Activated naive CD4-positive, alpha-beta T cell treated with anti-CD3 and anti-CD28 coated beads, Interleukin-2, amount 10 ng/mL, durations not matched to agents 7 days and 5 days (primary cell): ENCODE results near the gene AFF3.
"Not testable (repeated sequence)": the region's sequence is repeated elsewhere in the genome, so short reads cannot be mapped to it uniquely, and the experiment has no call there.

Experiments used
- CTCF ChIA-PET: fragments of 350-600 bp; sonication (Branson Sonifier 250); formaldehyde crosslinking; loops from one replicate; lab custom pipeline; 2021; ENCODE audit warnings: antibody characterized with exemption; lab: Charles Lee
- DNase-seq: peaks from one replicate; pipeline ENCODE4 v3.0.0-alpha.2; 2020
- H3K27ac Mint-ChIP-seq: one replicate; pipeline ENCODE4 v1.8.0; 2021; ENCODE audit warnings: mild to moderate bottlenecking, moderate library complexity, mixed read lengths
- H3K27me3 Mint-ChIP-seq: one replicate; pipeline ENCODE4 v1.8.0; 2021; ENCODE audit warnings: mild to moderate bottlenecking, mixed read lengths
- H3K36me3 Mint-ChIP-seq: one replicate; pipeline ENCODE4 v1.8.0; 2021; ENCODE audit warnings: mixed read lengths
- H3K4me1 Mint-ChIP-seq: one replicate; pipeline ENCODE4 v1.8.0; 2021; ENCODE audit warnings: mixed read lengths
- H3K4me3 Mint-ChIP-seq: one replicate; pipeline ENCODE4 v1.8.0; 2021; ENCODE audit warnings: mild to moderate bottlenecking, moderate library complexity, mixed read lengths
- H3K9me3 Mint-ChIP-seq: one replicate; pipeline ENCODE4 v1.8.0; 2021; ENCODE audit warnings: mixed read lengths

AFF3 gene

DNA sequence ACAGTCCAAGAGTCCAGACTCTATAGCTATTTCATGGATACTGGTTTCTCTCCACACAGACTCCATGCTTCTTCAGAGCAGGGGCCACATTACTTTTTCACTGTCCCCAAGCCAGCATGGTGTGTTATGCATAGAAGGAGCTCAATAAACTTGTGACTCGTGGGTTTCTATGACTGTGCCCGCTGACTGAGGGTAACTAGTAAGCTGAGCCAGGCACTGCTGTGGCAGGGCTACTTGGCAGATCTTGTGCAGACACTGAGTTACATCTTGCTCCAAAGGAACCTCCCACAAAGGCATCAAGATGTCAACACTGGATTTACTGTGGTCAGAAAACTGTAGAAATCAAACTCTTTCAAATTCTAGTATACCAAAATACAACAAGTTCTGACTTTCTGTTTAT is 56.6 kb downstream of the AFF3 start:
- H3K4me3 Mint-ChIP-seq, H3K9me3 Mint-ChIP-seq, CTCF ChIA-PET, H3K27me3 Mint-ChIP-seq, H3K36me3 Mint-ChIP-seq, H3K27ac Mint-ChIP-seq, H3K4me1 Mint-ChIP-seq, DNase-seq: not testable (repeated sequence)

DNA sequence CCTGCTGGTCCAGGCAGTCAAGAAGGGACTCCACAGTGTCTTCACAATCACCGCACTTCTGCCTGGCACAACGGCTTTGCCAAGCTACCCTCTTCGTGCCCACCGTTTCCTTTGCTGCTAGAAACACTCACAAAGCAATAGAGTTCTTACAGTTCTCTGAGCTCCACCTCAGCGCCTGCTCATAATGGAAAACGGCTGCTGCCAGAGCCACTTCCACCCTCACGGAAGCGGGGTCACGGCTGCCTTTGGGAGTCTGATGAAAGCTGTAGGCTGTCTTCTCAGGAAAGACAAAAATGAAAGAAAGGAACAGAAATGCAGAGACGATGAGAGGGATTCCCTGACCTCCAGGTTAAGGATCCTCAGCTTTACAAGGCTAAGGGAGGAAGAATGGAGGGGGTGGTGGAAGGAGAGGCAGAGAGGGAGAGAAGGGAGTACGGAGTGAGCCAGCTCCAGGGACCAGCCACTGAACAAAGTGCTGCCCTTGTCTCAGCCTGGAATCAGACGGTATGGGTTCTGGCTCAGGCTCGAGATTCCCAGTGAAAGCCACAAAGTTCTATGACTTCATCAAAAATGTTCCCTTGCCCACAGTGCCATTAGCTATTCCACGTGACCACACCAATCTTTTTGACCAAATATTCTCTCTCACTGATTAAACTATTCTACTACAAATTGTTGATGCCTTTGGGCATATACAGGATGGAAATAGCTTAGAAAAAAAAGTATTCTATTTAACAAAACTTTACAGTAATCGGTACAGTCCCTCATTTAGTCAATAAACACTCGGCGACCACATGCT is 58.8 kb downstream of the AFF3 start:
- H3K27ac Mint-ChIP-seq, CTCF ChIA-PET, H3K9me3 Mint-ChIP-seq, H3K4me1 Mint-ChIP-seq, DNase-seq, H3K4me3 Mint-ChIP-seq, H3K27me3 Mint-ChIP-seq, H3K36me3 Mint-ChIP-seq: not testable (repeated sequence)

DNA sequence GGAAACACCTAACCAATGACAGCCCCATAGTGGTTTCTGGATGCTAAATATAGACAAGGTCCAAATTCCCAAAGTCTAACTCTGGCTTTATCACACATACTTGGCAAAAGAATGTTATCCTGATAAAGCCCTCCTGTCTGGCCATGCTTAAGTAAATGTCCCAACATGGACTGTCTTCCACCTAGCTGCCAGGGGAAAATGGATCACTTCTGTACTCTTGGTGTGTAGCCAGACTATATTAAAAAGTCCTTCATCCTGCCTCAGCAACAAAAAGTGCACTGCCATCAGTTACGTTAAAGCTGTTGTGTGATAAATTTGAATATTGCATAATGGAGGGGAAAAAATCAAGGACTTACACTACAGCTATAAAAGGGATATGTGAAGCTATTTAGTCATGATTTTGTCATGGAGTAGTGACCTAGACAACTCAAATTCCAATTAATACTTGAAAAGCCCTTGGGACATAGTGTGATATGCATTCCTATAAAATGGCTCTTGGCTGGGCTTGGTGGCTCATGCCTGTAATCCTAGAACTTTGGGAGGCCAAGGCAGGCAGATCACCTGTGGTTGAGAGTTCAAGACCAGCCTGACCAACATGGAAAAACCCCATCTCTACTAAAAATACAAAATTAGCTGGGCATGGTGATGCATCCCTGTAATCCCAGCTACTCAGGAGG is 60.0 kb downstream of the AFF3 start:
- H3K4me1 Mint-ChIP-seq, H3K9me3 Mint-ChIP-seq, H3K27ac Mint-ChIP-seq, CTCF ChIA-PET, H3K4me3 Mint-ChIP-seq, DNase-seq, H3K27me3 Mint-ChIP-seq, H3K36me3 Mint-ChIP-seq: not testable (repeated sequence)

DNA sequence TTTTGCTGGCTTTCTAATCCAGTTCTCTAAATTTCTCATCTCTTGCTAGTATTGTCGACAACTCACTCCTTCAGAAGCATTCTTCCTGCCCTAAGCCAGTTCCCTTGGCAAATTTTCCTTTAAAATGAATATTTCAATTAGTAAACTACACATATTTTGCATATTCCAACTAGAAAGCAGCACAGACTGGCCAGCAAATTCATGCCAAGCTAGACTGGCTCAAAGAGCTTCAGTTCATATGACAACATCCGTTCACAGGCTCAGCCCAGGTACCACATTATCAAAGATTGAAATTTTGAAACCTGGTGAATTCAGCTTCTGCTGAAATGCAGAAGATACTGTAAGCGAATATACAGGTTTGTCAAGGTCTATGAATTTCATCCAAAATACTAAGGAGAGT is 64.5 kb downstream of the AFF3 start:
- no peak for DNase-seq
- Mint-ChIP-seq H3K36me3 (no peaks in the 10 kb centered on the region), H3K27ac (no peak overlapping the region), H3K9me3 (no peaks in the 10 kb centered on the region), H3K4me1 (no peaks in the 10 kb centered on the region), H3K27me3 (no peaks in the 10 kb centered on the region), H3K4me3 (no peak overlapping the region)
- CTCF ChIA-PET = no interaction called here

DNA sequence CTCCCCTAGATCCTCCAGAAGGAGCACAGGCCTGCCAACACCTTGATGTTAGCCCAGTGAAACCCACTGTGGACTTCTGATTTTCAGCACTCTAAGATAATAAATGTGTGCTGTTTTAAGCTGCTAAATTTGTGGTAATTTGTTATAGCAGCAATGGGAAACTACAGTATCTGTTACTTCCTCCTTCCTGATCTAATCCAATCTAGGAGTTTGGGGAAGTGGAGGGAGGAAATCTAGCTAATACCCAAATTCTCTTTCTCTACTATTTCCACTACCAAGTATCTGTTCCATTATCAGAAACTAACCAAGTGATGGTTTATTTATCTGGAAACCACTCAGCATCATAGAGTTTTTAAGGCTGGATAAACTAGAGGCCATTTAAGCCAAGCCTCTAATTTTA is 64.9 kb downstream of the AFF3 start:
- Mint-ChIP-seq H3K4me3 (no peak overlapping the region), H3K9me3 (no peaks in the 10 kb centered on the region), H3K27me3 (no peaks in the 10 kb centered on the region), H3K27ac (no peak overlapping the region), H3K4me1 (no peaks in the 10 kb centered on the region), H3K36me3 (no peaks in the 10 kb centered on the region)
- no peak for DNase-seq
- CTCF ChIA-PET = no interaction called here

DNA sequence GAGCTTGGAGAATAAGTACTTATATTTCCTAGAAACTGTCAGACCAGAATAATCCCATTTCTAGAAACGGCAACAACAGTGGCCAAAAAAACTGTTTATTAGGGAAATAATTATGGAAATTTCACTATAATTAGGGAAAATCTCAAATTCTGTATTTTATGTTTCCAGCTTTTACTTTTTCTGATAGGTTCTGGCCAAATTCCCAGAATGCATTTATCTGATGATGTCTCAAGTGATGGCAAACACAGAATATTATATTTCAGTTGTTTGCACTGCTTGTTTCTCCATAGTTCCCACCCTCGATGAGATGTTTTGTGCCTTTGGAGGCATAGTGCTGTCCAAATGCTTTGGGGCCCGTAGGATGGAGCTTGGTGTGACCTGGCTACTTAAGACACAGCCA is 66.9 kb downstream of the AFF3 start:
- H3K4me1 Mint-ChIP-seq = peaks cover 11% of the 10 kb centered on the region
- no peak overlapping the region for H3K27ac Mint-ChIP-seq
- H3K4me3 Mint-ChIP-seq = no peak overlapping the region
- no peaks in the 10 kb centered on the region for H3K27me3 Mint-ChIP-seq
- H3K9me3 Mint-ChIP-seq = no peaks in the 10 kb centered on the region
- no peak for DNase-seq
- CTCF ChIA-PET = no interaction called here
- no peaks in the 10 kb centered on the region for H3K36me3 Mint-ChIP-seq

DNA sequence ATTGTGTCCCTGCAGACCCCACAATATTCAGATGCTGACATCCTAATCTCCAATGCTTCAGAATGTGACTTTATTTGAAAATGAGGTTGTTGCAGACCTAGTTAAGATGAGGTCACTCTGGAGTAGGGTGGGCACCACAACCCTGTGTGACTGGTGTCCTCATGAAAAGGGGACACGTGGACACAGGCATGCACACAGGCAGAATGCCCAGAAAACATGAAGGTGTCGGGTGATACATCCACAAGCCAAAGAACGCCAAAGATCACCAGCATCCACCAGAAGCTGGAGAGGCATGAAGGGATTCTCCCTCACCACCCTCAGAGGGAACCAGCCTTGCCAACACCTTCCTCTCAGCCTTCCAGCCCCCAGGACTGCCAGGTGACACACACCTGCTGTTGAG is 69.3 kb downstream of the AFF3 start:
- no peaks in the 10 kb centered on the region for H3K36me3 Mint-ChIP-seq
- peaks cover 12% of the 10 kb centered on the region for H3K4me1 Mint-ChIP-seq
- H3K4me3 Mint-ChIP-seq = no peak overlapping the region
- CTCF ChIA-PET = no interaction called here
- no peaks in the 10 kb centered on the region for H3K27me3 Mint-ChIP-seq
- H3K9me3 Mint-ChIP-seq = no peaks in the 10 kb centered on the region
- no peak for DNase-seq
- no peak overlapping the region for H3K27ac Mint-ChIP-seq

DNA sequence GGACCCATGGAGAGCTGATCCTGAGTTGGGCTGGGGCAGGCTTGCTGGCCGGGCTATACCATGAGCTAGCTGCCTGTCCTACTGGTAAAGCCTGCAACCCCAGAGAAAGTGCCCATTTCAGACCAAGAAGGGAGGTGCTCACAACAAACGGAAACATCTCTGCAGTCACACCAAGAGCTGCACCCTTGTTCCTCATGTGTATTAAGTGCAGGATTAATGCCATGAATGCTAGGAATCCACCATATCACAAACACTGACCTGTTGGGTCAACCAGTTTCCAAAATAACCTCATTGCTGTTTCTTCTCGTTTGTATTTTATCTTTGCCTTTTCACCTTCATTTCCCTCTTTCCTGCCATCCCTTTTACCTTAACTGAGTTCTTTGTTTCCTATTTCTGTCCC is 69.9 kb downstream of the AFF3 start:
- H3K27me3 Mint-ChIP-seq = no peaks in the 10 kb centered on the region
- peaks cover 12% of the 10 kb centered on the region for H3K4me1 Mint-ChIP-seq
- H3K4me3 Mint-ChIP-seq = no peak overlapping the region
- CTCF ChIA-PET = no interaction called here
- no peaks in the 10 kb centered on the region for H3K36me3 Mint-ChIP-seq
- DNase-seq = no peak
- H3K27ac Mint-ChIP-seq = no peak overlapping the region
- no peaks in the 10 kb centered on the region for H3K9me3 Mint-ChIP-seq

DNA sequence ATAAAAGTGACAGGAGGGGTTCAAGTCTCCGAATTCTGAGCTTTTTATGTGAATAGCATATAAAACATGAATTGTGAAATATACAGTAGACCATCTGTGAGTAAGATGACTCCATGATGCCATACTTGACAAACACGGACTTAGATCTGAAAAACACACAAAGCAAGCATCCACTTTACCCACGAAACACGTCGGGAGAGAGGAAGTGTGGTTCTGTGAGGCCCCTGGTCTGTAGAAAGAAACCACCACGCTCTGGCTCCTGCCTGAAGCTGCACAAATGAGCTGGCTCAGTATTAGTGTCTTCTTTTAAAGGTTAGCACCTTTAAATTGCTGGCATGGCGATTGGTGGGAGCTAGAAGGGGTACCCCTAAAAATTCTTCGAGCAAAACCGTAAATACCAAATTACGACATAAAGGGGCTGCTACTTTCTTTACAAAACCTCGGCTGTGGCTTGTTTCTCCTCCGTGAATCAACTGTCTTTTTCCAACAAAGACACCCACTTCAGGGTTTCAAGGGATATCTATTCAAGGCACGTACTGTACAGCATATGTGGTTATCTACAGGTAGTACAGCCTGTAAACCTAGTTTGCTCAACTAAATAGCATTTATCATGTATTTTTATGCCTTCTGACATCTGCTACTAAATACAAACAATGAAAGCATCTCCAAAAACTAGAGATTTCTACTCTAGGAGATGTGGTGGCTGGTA is 70.9 kb downstream of the AFF3 start:
- CTCF ChIA-PET = no interaction called here
- Mint-ChIP-seq H3K4me1 (peaks cover 12% of the 10 kb centered on the region), H3K27ac (no peak overlapping the region), H3K4me3 (no peak overlapping the region), H3K9me3 (no peaks in the 10 kb centered on the region), H3K27me3 (no peaks in the 10 kb centered on the region), H3K36me3 (no peaks in the 10 kb centered on the region)
- DNase-seq = no peak

DNA sequence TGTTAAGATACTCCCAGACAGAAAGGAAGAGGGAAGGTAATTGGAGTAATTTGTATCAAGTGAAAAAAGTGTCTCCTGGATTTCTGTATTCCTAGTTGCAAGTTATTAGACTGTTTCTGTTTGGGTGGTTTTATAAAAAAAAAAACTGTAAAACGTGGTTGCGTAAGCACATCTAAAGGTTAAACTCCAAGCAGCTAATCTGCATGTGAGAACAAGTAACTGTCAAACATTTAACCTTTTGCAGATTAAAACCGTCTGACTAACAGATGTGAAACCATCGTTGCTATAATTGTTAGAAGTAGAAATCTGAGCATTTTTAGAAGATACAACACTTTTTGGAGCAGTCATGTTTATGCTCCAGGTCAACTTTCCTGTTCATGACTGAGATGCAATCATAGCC is 72.3 kb downstream of the AFF3 start:
- CTCF ChIA-PET = no interaction called here
- H3K36me3 Mint-ChIP-seq = no peaks in the 10 kb centered on the region
- no peaks in the 10 kb centered on the region for H3K9me3 Mint-ChIP-seq
- H3K4me3 Mint-ChIP-seq = no peak overlapping the region
- no peak for DNase-seq
- peaks cover 12% of the 10 kb centered on the region for H3K4me1 Mint-ChIP-seq
- H3K27me3 Mint-ChIP-seq = no peaks in the 10 kb centered on the region
- no peak overlapping the region for H3K27ac Mint-ChIP-seq

DNA sequence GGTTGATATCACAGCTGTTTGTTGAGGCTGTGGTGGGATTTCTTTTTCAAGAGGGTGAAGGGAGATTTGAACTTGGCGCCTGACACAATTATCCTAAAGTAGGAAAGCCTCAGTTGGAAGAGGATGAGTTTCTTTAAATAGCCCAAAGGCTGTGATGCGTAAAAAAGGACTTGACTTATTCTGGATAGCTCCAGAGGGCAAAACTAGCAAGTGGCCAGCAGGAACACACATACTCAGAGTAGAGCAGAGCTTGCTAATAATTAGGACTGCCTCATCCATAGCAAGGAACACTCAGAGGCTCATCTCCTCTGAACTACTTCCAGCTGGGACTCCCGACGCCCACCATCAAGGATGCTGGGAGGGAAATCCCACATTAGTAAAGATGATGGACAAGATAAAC is 74.0 kb downstream of the AFF3 start:
- H3K27me3 Mint-ChIP-seq = peaks cover 6% of the 10 kb centered on the region
- no peak overlapping the region for H3K4me3 Mint-ChIP-seq
- CTCF ChIA-PET = no interaction called here
- H3K4me1 Mint-ChIP-seq = peaks cover 12% of the 10 kb centered on the region
- peaks cover 2% of the 10 kb centered on the region for H3K9me3 Mint-ChIP-seq
- H3K36me3 Mint-ChIP-seq = no peaks in the 10 kb centered on the region
- no peak for DNase-seq
- no peak overlapping the region for H3K27ac Mint-ChIP-seq

DNA sequence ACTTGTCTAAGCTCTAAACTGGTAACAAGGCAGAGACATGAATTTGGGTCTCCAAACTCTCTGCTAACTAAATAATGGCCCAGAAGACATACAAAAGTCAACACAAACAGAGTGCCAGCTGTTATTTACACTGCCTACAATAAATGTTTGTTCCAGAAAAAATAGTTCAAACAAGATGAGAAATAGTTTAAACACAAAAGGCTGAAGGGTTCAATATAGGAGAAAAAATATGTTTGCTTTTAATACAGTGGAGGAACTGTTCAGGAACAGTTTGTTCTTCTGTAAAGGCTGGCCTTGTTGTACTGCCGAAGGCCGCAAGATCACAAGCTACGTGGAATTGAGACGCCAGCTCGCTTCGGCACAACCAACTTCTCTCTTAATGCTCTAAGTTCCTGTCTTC is 74.6 kb downstream of the AFF3 start:
- Mint-ChIP-seq H3K9me3 (peaks cover 3% of the 10 kb centered on the region), H3K27me3 (peaks cover 6% of the 10 kb centered on the region), H3K4me1 (peaks cover 12% of the 10 kb centered on the region), H3K27ac (no peak overlapping the region), H3K36me3 (no peaks in the 10 kb centered on the region), H3K4me3 (no peak overlapping the region)
- DNase-seq = no peak
- CTCF ChIA-PET = no interaction called here

DNA sequence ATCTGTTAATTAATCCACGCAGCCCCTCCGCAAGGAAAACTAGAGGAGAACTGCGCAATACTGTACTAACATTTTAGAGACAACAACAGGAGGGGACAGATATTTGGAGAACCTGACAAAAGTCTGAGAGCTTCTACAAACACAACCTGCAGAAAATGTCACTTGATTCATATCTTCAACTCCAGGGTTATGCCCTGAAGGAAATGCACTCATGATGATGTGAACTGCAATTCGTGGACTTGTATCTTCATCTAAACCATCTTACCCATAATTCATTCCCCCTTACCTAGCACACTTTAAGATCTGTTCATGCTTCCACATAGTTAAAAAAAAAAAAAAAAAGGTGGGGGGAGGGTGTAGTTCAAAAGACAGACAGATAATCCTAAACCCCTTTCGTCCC is 75.5 kb downstream of the AFF3 start:
- peaks cover 3% of the 10 kb centered on the region for H3K9me3 Mint-ChIP-seq
- CTCF ChIA-PET = no interaction called here
- peaks cover 6% of the 10 kb centered on the region for H3K27me3 Mint-ChIP-seq
- no peak overlapping the region for H3K27ac Mint-ChIP-seq
- peaks cover 9% of the 10 kb centered on the region for H3K4me1 Mint-ChIP-seq
- no peak for DNase-seq
- H3K36me3 Mint-ChIP-seq = peaks cover 5% of the 10 kb centered on the region
- H3K4me3 Mint-ChIP-seq = no peak overlapping the region

DNA sequence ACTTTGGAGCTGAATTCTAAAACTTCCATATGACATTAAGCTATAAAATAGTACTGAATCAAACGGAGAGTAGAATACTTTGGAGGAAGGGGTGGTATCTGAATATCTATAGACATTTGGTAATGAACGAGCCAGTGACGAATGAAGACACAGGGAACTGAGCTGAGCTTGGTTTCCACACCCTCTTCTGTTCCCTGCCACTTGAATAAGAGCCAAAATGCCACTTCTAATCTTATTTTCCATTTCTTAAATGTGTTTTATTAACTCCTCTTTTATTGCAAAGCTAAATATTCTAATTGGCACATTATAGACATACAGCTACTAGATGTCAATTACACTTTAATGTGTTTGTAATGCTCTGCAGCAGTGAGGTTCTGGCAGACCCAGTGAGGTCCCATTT is 76.1 kb downstream of the AFF3 start:
- H3K4me3 Mint-ChIP-seq = no peak overlapping the region
- no peak overlapping the region for H3K27ac Mint-ChIP-seq
- peaks cover 6% of the 10 kb centered on the region for H3K36me3 Mint-ChIP-seq
- H3K27me3 Mint-ChIP-seq = peaks cover 6% of the 10 kb centered on the region
- H3K9me3 Mint-ChIP-seq = peaks cover 3% of the 10 kb centered on the region
- DNase-seq = no peak
- CTCF ChIA-PET = no interaction called here
- peaks cover 8% of the 10 kb centered on the region for H3K4me1 Mint-ChIP-seq
